Endothelial cell of umbilical vein (primary cell): Measurements from ENCODE around the gene FRMD4A.

Experiments used
- EZH2 ChIP-seq: IDR thresholded peaks from 2 replicates; pipeline ENCODE4 v1.6.1; 2012; ENCODE audit warnings: borderline replicate concordance, low read depth, mild to moderate bottlenecking, moderate library complexity, low read length, inconsistent platforms; ENCODE audit not compliant: severe bottlenecking
- GATA2 ChIP-seq: IDR thresholded peaks from 2 replicates; pipeline ENCODE4 v1.7.0; 2011; ENCODE audit warnings: low read depth, mild to moderate bottlenecking, moderate library complexity, mixed read lengths, low read length; ENCODE audit not compliant: insufficient read length, insufficient read depth
- JUN ChIP-seq: IDR thresholded peaks from 2 replicates; pipeline ENCODE4 v1.6.1; 2011; ENCODE audit warnings: borderline replicate concordance, low read depth; ENCODE audit not compliant: insufficient read length, insufficient read depth
- POLR2A ChIP-seq: IDR thresholded peaks from 2 replicates; pipeline ENCODE4 v1.6.1; 2012; ENCODE audit warnings: low read depth, mild to moderate bottlenecking, control low read depth, low read length
- POLR2AphosphoS5 ChIP-seq: IDR thresholded peaks from 2 replicates; pipeline ENCODE4 v1.6.1; 2012; ENCODE audit warnings: low read depth, mild to moderate bottlenecking, control low read depth, low read length, moderate library complexity; ENCODE audit not compliant: insufficient read depth
- TF ChIP-seq, protein P1 (sequence below), 2 donors: IDR thresholded peaks; 1 replicate in 1 of 2; 2 replicates in 1 of 2; pipeline ENCODE4 v1.5.1; 2011; ENCODE audit warnings: low read length in 2 of 2, mild to moderate bottlenecking in 2 of 2, moderate library complexity in 2 of 2, control low read depth in 1 of 2, inconsistent platforms in 1 of 2, low read depth in 1 of 2; ENCODE audit not compliant: insufficient read depth in 1 of 2; ENCODE audit errors: extremely low read depth in 1 of 2
- TF ChIP-seq, protein P2 (sequence below): IDR thresholded peaks from 2 replicates; pipeline ENCODE4 v1.6.1; 2011; ENCODE audit not compliant: insufficient read depth, insufficient read length

DNA sequence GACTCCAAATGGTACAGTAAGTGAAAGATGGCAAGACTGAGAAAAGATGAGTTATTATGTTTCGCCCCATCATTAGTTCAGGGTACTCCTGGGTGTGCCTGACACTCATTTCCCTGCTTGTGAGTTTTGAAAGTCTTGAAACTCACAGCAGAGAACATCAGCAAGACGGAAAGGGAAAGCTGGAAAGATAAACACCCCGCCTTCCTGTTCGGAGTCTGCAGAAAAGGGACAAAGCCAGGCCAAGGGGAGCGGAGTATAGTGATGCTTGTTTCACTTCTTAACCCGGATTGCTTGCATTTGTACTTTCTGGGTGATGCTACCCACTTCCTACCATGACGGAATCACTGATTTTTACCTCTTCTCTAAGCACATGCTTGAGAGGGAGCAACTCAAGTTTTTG is 294.5 kb downstream of the FRMD4A start:
- TF ChIP-seq, protein P1, sequence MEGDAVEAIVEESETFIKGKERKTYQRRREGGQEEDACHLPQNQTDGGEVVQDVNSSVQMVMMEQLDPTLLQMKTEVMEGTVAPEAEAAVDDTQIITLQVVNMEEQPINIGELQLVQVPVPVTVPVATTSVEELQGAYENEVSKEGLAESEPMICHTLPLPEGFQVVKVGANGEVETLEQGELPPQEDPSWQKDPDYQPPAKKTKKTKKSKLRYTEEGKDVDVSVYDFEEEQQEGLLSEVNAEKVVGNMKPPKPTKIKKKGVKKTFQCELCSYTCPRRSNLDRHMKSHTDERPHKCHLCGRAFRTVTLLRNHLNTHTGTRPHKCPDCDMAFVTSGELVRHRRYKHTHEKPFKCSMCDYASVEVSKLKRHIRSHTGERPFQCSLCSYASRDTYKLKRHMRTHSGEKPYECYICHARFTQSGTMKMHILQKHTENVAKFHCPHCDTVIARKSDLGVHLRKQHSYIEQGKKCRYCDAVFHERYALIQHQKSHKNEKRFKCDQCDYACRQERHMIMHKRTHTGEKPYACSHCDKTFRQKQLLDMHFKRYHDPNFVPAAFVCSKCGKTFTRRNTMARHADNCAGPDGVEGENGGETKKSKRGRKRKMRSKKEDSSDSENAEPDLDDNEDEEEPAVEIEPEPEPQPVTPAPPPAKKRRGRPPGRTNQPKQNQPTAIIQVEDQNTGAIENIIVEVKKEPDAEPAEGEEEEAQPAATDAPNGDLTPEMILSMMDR (IDR thresholded peaks at IDR 0.05; ENCODE audit: extremely low read depth in 1 of 2, insufficient read depth in 1 of 2, low read depth in 1 of 2, low read length in 2 of 2), result no peak
- TF ChIP-seq EZH2 (no peak), POLR2AphosphoS5 (no peak), POLR2A (no peak), JUN (no peak), GATA2 (no peak)
- TF ChIP-seq, protein P2, sequence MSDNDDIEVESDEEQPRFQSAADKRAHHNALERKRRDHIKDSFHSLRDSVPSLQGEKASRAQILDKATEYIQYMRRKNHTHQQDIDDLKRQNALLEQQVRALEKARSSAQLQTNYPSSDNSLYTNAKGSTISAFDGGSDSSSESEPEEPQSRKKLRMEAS, result no peak
